GM18951 (cell line): ENCODE results near the gene CCDC142.
"Not testable (repeated sequence)": the region's sequence is repeated elsewhere in the genome, so short reads cannot be mapped to it uniquely, and the experiment has no call there.

Experiments used
- POLR2A ChIP-seq: IDR thresholded peaks from 4 replicates; pipeline ENCODE4 v1.6.1; 2011; ENCODE audit warnings: mild to moderate bottlenecking; ENCODE audit not compliant: insufficient read length, insufficient read depth; ENCODE audit errors: extremely low read depth
- in situ Hi-C: fragments of 300-500 bp; cut with MboI; formaldehyde crosslinking; loops from one replicate; pipeline ENCODE4 v1.12.0; 2022; ENCODE audit warnings: low sequenced_read_pairs, mixed read lengths, inconsistent platforms; ENCODE audit not compliant: unreplicated experiment

CCDC142 gene

DNA sequence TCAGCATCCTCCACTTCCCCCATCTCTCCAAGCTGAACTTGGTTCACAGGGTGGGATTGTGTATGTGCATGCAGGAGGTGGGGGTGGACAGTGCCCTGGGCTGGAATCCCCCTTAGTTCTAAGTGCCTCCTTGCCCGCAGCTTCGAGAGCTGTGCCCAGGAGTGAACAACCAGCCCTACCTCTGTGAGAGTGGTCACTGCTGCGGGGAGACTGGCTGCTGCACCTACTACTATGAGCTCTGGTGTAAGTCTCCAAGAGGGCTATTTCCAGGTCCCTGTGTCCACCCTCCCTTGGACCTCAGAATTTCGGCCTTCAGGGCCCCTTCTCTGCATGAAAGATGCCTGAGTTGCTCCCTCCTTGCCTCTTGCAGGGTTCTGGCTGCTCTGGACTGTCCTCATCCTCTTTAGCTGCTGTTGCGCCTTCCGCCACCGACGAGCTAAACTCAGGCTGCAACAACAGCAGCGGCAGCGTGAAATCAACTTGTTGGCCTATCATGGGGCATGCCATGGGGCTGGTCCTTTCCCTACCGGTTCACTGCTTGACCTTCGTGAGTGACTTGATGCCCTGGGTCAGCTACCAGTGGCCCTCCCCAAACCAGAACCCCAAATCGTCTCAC lies 23.2 kb downstream of the CCDC142 start:
- in situ Hi-C loops: not testable (repeated sequence)

DNA sequence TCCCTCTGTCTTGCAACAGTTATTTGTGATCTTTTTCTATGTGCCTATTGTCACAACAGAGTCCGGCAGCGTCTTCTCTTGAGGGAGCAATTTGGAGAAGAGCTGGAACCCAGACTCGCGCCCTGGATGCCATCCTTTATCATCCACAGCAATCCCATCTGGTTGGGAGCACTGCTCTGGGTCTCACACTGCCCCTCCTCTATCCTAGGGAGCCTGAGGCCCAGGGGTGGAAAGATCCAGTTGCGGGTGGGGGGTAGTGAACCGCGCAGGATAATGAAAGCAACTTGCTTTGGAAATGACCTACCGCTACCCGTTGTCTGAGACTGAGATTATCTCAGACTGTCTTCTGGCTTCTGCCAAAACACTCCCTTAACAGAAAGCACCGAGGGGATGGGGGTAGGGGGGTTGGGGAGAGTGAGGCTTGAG lies 23.8 kb downstream of the CCDC142 start:
- no peak for TF ChIP-seq POLR2A
- in situ Hi-C loops: no loop called here

More for the DNA sequence above, 23.2 kb downstream of the CCDC142 start:
- TF ChIP-seq POLR2A: peak; percentile 19

DNA sequence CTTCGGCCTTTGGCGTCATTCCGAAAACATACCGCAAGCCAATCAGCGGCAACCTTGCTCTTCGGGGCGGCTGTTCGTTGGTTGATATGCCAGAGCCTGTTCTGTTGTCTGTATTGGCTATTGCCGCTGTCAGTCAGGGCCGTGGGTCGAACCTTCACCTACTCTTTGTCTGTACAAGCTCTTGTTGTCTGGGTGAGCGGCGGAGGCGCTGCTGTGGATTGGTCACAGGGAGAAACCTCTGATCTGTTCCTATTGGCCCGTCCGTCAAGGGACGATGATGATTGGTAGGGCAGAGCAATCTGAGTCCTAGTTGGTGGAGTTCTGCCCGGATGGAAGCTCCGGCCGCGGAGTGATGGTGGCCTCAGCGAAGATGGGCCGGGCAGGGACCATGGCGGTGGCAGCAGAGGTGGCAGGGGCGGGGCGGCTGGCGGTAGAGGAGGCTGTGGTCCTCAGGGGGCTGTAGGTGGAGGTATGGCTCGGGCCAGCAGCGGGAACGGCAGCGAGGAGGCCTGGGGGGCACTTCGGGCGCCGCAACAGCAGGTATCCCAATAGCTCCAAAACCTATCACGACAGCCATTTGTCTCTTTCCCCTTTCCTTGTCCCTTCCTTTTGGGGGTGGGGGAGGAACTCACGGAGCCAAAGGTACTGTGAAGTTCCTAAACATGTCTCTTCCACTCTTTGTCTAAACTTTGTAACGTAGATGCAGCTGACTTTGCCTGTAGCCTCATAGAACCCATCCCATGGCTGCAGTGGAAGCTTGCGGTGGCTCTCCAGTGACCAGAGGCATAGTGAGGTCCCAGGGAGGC lies 24.5 kb downstream of the CCDC142 start, which contains the start of gene WBP1:
WBP1 (plus strand) TSS at position 307 of the 806 bp plus-strand sequence; CDS start at position 472, 165 bp downstream.
- TF ChIP-seq POLR2A: peak; percentile 45
- in situ Hi-C loops: no loop called here

DNA sequence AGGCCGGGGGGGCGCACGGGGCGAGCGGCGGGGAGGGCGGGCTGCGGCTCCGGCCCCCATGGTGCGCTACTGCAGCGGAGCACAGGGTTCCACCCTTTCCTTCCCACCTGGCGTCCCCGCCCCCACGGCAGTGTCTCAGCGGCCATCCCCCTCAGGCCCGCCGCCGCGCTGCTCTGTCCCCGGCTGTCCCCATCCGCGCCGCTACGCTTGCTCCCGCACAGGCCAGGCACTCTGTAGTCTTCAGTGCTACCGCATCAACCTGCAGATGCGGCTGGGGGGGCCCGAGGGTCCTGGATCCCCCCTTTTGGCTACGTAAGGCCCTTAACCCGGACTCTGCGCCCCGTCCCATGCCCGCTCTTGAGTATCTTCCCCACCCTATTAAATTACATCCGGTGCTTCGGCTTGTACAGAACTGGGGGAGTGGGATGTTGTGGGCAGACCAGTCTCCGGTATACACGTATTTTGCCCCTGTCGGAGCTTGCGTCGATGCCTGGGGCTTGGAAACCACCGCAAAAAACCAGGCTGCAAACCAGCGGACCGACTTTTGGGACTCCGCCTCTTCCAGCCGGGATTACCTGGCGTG lies 25.2 kb downstream of the CCDC142 start:
- TF ChIP-seq POLR2A: peak; percentile 54
- in situ Hi-C loops: no loop called here

DNA sequence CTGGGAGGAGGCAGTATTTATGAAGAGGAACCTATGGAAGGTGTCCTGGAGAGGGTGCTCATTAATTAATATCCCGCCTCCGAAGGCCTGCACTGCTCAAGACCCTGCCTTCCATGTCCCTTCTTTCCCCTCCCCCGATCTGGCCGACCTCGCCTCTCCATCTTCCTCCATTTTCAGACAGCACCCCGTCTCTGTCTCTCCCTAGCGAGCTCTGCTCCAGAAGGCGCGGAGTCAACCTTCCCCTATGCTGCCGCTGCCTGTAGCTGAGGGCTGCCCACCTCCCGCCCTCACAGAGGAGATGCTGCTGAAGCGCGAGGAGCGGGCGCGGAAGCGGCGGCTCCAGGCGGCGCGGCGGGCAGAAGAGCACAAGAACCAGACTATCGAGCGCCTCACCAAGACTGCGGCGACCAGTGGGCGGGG lies 25.7 kb downstream of the CCDC142 start:
- in situ Hi-C loops: no loop called here
- TF ChIP-seq POLR2A: no peak

GRCh38 chr2:74454654-74455511 lies 27.9 kb downstream of the CCDC142 start, which contains the start of gene INO80B:
TSS of gene INO80B (plus strand) at chr2:74455087. CDS start at chr2:74455117, 30 bp downstream.
- in situ Hi-C loops: no loop called here
- peak; percentile 36 for TF ChIP-seq POLR2A

GRCh38 chr2:74450570-74451190 lies 32.1 kb downstream of the CCDC142 start:
- in situ Hi-C loops: no loop called here
- no peak for TF ChIP-seq POLR2A

DNA sequence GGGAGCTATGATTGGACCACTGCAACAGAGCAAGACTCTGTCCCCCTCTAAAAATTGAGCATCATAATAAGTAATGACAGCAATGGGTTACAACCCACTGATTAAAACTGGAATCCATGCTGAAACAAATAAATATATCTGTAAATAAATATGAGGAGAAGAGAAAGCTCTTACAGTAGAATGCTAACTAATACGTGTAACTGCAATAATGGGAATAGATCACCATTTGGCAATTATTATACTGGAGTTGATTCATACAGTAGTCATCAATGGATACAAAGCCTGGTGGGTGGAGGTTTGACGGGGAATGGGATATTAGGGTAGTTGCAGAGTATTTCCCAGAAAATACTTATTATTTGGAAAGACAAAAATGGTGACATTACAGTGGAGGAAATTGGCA lies 34.0 kb downstream of the CCDC142 start:
- in situ Hi-C loops: no loop called here
- TF ChIP-seq POLR2A: no peak

DNA sequence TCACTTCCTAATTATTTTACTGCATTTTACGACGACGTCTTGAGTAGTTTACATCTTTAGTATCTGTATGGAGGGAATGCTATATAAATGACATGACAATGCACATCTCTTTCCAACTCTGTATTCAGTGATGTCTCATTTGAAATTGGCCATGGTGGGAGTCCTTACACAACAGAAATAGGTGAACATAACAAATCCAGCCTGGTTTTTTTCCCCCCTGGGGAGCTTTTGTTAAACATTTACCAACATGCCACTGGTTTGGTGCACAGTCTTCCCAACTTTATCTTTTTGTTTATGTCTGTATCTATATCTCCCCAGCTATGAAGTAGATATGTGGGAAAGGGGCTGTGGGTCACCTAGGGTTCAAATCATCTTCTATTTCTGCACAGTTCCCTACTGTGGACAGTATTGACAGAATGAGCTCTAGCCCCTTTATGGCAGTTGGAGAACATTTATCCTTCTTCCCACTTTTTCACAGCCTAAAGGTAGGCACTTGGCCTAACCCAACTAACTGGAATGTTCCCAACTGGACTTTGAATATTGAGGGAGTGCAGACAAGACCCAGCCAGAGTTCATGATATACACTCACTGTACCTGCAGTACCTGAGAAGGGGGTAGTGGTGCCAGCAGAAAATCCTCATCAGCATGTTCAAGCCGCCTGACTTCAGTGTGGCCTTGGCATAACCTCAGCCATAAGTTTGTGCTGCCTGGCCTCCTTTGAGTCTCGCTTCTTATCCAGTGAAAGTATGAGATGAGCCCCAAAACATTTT lies 35.4 kb downstream of the CCDC142 start:
- no peak for TF ChIP-seq POLR2A
- in situ Hi-C loops: no loop called here

- TF ChIP-seq POLR2A: no peak
- in situ Hi-C loops: no loop called here
Measured at GRCh38 chr2:74444498-74445318, 38.1 kb downstream of the CCDC142 start.

DNA sequence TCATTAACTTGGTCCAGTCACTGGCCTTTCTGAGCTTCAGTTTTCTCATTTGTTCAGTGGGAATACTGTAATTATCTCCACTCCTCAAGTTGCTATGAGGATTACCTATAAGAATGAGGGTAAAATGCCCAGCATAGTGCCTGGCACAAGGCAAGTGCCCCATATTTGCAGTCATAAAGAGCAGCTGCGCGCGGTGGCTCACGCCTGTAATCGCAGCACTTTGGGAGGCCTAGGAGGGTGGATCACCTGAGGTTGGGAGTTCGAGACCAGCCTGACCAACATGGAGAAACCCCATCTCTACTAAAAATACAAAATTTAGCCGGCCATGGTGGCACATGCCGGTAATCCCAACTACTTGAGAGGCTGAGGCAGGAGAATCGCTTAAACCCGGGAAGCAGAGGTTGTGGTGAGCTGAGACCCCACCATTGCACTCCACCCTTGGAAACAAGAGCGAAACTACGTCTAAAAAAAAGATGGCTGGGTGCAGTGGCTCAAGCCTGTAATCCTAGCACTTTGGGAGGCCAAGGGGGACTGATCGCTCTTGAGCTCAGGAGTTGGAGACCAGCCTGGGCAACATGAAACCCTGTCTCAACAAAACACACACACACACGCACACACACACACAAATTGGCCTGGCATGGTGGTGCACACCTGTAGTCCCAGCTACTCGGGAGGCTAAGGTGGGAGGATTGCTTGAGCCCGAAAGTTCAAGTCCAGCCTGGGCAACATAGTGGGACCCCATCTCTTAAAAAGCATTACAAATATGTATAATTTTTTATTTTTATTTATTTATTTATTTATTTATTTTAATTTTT lies 40.1 kb downstream of the CCDC142 start:
- in situ Hi-C loops: not testable (repeated sequence)
